Stimulated activated naive CD8-positive, alpha-beta T cell treated with anti-CD3 and anti-CD28 coated beads, Interleukin-15, Interleukin-2, amounts not matched to agents 100 ng/mL and 50 ng/mL, for 24 hours (primary cell): ENCODE data around the gene EFNB3.

ENCODE experiments used
- H3K27ac Mint-ChIP-seq: one replicate; pipeline ENCODE4 v1.8.0; 2021; ENCODE audit warnings: mild to moderate bottlenecking, mixed read lengths
- H3K27me3 Mint-ChIP-seq: one replicate; pipeline ENCODE4 v1.8.0; 2021; ENCODE audit warnings: mixed read lengths
- H3K36me3 Mint-ChIP-seq: one replicate; pipeline ENCODE4 v1.8.0; 2021; ENCODE audit warnings: low read depth, mixed read lengths
- H3K4me1 Mint-ChIP-seq: one replicate; pipeline ENCODE4 v1.8.0; 2021; ENCODE audit warnings: low read depth, mixed read lengths
- H3K4me3 Mint-ChIP-seq: one replicate; pipeline ENCODE4 v1.8.0; 2021; ENCODE audit warnings: mild to moderate bottlenecking, mixed read lengths
- H3K9me3 Mint-ChIP-seq: one replicate; pipeline ENCODE4 v1.8.0; 2021; ENCODE audit warnings: mixed read lengths

Gene EFNB3

DNA sequence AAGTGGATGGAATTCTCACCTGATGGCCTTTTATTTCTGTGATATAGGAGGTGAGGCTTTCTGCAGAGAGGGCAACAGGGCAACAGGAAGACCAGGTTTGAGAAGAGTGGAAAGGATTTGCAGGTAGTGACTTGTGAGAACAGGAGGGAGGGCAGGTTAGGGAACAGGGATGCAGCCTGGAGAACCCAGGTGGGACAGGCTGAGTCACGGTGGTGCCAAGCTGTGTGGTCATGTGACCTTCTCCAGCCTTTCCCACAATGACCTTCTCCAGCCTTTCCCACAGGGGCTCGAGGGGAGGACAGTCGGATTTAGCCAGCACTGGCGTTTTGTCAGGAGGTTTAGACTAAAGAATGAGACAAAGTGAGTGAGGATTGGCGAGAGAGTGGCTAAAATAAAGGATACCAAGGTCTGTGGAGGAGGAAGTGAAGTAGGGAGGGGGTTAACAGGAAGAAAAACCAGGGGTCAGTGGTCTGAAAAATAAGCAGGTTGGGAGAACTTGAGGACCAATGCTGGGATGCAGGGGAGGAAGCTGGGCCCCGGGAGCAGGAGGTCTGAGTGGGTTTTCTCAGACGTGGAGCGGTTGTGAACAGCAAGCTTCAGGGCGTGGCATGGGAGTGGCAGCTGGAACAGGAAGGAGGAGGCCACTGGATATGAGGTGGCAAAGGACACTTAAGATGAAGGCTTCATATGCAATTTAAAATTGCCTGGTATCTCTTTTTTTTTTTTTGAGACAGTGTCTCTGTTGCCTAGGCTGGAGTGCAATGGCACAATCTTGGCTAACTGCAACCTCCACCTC, 50.3 kb downstream of the EFNB3 start:
- peaks cover 7% of the 10 kb centered on the region for H3K27me3 Mint-ChIP-seq
- no peaks in the 10 kb centered on the region for H3K9me3 Mint-ChIP-seq
- H3K27ac Mint-ChIP-seq, result no peak overlapping the region
- no peaks in the 10 kb centered on the region for H3K36me3 Mint-ChIP-seq
- no peak overlapping the region for H3K4me3 Mint-ChIP-seq
- H3K4me1 Mint-ChIP-seq, result no peaks in the 10 kb centered on the region

DNA sequence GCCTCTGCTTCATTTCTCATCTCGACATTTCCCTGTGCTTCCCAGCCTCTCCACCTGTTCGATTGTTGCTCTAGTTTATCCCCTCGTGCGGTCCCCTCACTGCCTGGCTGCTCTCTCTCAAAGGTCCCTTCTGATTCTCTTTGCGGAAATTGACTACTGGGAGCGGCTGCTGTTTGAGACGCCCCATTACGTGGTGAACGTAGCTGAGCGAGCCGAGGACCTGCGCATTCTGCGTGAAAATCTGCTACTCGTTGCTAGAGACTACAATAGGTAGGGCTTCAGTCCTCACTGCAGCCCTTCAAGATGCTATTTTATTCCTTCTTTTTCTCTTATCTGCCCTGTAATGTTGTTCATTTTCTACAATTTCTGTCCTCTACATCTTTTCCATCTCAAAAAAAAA, 52.0 kb downstream of the EFNB3 start:
- Mint-ChIP-seq H3K36me3 (no peaks in the 10 kb centered on the region), H3K27me3 (peaks cover 7% of the 10 kb centered on the region), H3K27ac (no peak overlapping the region), H3K9me3 (no peaks in the 10 kb centered on the region), H3K4me1 (no peaks in the 10 kb centered on the region), H3K4me3 (no peak overlapping the region)
